SU-DHL-6 (cell line): Measurements from ENCODE around the gene IGSF8.

ENCODE experiments used
- CTCF ChIP-seq: fragments of 200-600 bp; sonication (generic); IDR thresholded peaks from one replicate; pipeline ENCODE4 v1.5.1; 2017; ENCODE audit warnings: antibody characterized with exemption, mild to moderate bottlenecking, low read length, moderate library complexity; ENCODE audit not compliant: insufficient read depth, poor library complexity, severe bottlenecking
- EZH2phosphoT487 ChIP-seq: fragments of 200-600 bp; sonication (generic), shearing (Covaris generic); conservative IDR thresholded peaks from 2 replicates; pipeline ENCODE4 v1.6.1; 2018; ENCODE audit warnings: mild to moderate bottlenecking, antibody characterized with exemption, low read length, moderate library complexity, mixed read lengths

- TF ChIP-seq CTCF (no peak), EZH2phosphoT487 (no peak)
These were observed 52.8 kb downstream of the IGSF8 start for GRCh38 chr1:160045653-160046052.
